Measurements from ENCODE around the gene MBNL1. TPM values are rescaled to one million over a fixed set of nuclear protein-coding genes. Genes with fewer than 3 reads are reported as not detected.
A peak's percentile ranks its signal among the peaks of the same experiment; 100 is the strongest.

MBNL1 gene
- total RNA-seq, 2 donors from 2014 or later = 149 to 191 TPM

- Histone ChIP-seq H3K36me3 (no peaks in the 10 kb centered on the region), H3K27me3 (no peaks in the 10 kb centered on the region), H3K27ac (no peak overlapping the region), H3K9ac (ENCODE audit: low read depth in 2 of 2, low read length in 2 of 2) (no peak overlapping the region), H3K9me3 (no peaks in the 10 kb centered on the region), H3K4me3 (no peak overlapping the region), H3K4me1 (no peaks in the 10 kb centered on the region)
- no peak for TF ChIP-seq CTCF (IDR thresholded peaks at IDR 0.05)
- intact Hi-C loops (cut with DNase I) = no loop called here
- no peak for DNase-seq
Measured at GRCh38 chr3:152234657-152235375, 33.9 kb upstream of the MBNL1 start.

GRCh38 chr3:152235709-152236298 lies 32.9 kb upstream of the MBNL1 start:
- DNase-seq = no peak
- intact Hi-C loops (cut with DNase I) = no loop called here
- H3K9ac ChIP-seq (ENCODE audit: low read depth in 2 of 2, low read length in 2 of 2) = no peak overlapping the region
- H3K27me3 ChIP-seq = no peaks in the 10 kb centered on the region
- no peak overlapping the region for H3K27ac ChIP-seq
- no peaks in the 10 kb centered on the region for H3K9me3 ChIP-seq
- H3K4me3 ChIP-seq = no peak overlapping the region
- TF ChIP-seq CTCF (IDR thresholded peaks at IDR 0.05) = no peak
- H3K36me3 ChIP-seq = no peaks in the 10 kb centered on the region
- no peaks in the 10 kb centered on the region for H3K4me1 ChIP-seq

GRCh38 chr3:152236716-152237115 lies 32.0 kb upstream of the MBNL1 start:
- DNase-seq = no peak
- intact Hi-C loops (cut with DNase I) = no loop called here
- H3K4me1 ChIP-seq = no peaks in the 10 kb centered on the region

GRCh38 chr3:152241142-152242017 lies 27.3 kb upstream of the MBNL1 start:
- Histone ChIP-seq H3K9ac (ENCODE audit: low read depth in 2 of 2, low read length in 2 of 2) (no peak overlapping the region), H3K9me3 (no peaks in the 10 kb centered on the region), H3K27ac (peak overlapping the region; percentile 30), H3K4me3 (no peak overlapping the region), H3K27me3 (no peaks in the 10 kb centered on the region), H3K36me3 (no peaks in the 10 kb centered on the region), H3K4me1 (no peaks in the 10 kb centered on the region)
- TF ChIP-seq CTCF (IDR thresholded peaks at IDR 0.05) = no peak
- no peak for DNase-seq
- intact Hi-C loops (cut with DNase I) = no loop called here

More at GRCh38 chr3:152236716-152237115, 32.0 kb upstream of the MBNL1 start:
- H3K4me3 ChIP-seq = no peak overlapping the region
- no peaks in the 10 kb centered on the region for H3K36me3 ChIP-seq
- no peak overlapping the region for H3K9ac ChIP-seq (ENCODE audit: low read depth in 2 of 2, low read length in 2 of 2)
- H3K27ac ChIP-seq = no peak overlapping the region
- no peak for TF ChIP-seq CTCF (IDR thresholded peaks at IDR 0.05)
- H3K9me3 ChIP-seq = no peaks in the 10 kb centered on the region
- H3K27me3 ChIP-seq = no peaks in the 10 kb centered on the region

GRCh38 chr3:152243301-152243711 lies 25.4 kb upstream of the MBNL1 start:
- DNase-seq = no peak
- Histone ChIP-seq H3K9me3 (no peaks in the 10 kb centered on the region), H3K4me1 (no peaks in the 10 kb centered on the region), H3K27ac (peak overlapping the region; percentile 50), H3K9ac (ENCODE audit: low read depth in 2 of 2, low read length in 2 of 2) (no peak overlapping the region), H3K27me3 (no peaks in the 10 kb centered on the region), H3K36me3 (no peaks in the 10 kb centered on the region), H3K4me3 (peak overlapping the region; percentile 1)
- intact Hi-C loops (cut with DNase I) = no loop called here
- TF ChIP-seq CTCF (IDR thresholded peaks at IDR 0.05) = no peak
